H9 (cell line): ENCODE data around the gene RALA. TPM values are rescaled to one million over a fixed set of nuclear protein-coding genes. Genes with fewer than 3 reads are reported as not detected.

ENCODE experiments used
- DNase-seq: peaks from one replicate; pipeline ENCODE4 v3.0.0-alpha.2; 2017
- H2AFZ ChIP-seq: one replicate; pipeline ENCODE4 v1.6.1; 2013; ENCODE audit warnings: mild to moderate bottlenecking, low read length, control low read depth, moderate library complexity
- H2AK5ac ChIP-seq: 2 replicates; pipeline ENCODE4 v1.6.1; 2013; ENCODE audit warnings: low read length, control low read depth, mixed read lengths; ENCODE audit not compliant: insufficient read length
- H2BK120ac ChIP-seq: one replicate; pipeline ENCODE4 v1.6.1; 2013; ENCODE audit warnings: low read depth, mild to moderate bottlenecking, low read length, control low read depth, inconsistent platforms; ENCODE audit not compliant: poor library complexity, severe bottlenecking
- H2BK12ac ChIP-seq: 2 replicates; pipeline ENCODE4 v1.6.1; 2013; ENCODE audit warnings: low read length, control low read depth, mixed read lengths, low read depth; ENCODE audit not compliant: insufficient read length
- H2BK15ac ChIP-seq: 2 replicates; pipeline ENCODE4 v1.6.1; 2013; ENCODE audit warnings: low read depth, low read length, control low read depth
- H2BK20ac ChIP-seq: one replicate; pipeline ENCODE4 v1.6.1; 2013; ENCODE audit warnings: low read depth, mild to moderate bottlenecking, low read length, control low read depth, inconsistent platforms; ENCODE audit not compliant: poor library complexity, severe bottlenecking
- H2BK5ac ChIP-seq: 2 replicates; pipeline ENCODE4 v1.6.1; 2013; ENCODE audit warnings: low read length, control low read depth, mixed read lengths; ENCODE audit not compliant: insufficient read length
- H3K14ac ChIP-seq: 2 replicates; pipeline ENCODE4 v1.6.1; 2013; ENCODE audit warnings: low read length, control low read depth; ENCODE audit not compliant: insufficient read depth
- H3K18ac ChIP-seq: 2 replicates; pipeline ENCODE4 v1.6.1; 2013; ENCODE audit warnings: low read depth, mild to moderate bottlenecking, mixed read lengths, low read length, control low read depth; ENCODE audit not compliant: insufficient read length
- H3K23ac ChIP-seq: 2 replicates; pipeline ENCODE4 v1.6.1; 2013; ENCODE audit warnings: low read length, control low read depth, mixed read lengths, low read depth; ENCODE audit not compliant: insufficient read length
- H3K23me2 ChIP-seq: 2 replicates; pipeline ENCODE4 v1.6.1; 2013; ENCODE audit warnings: low read depth, mild to moderate bottlenecking, mixed read lengths, low read length, control low read depth; ENCODE audit not compliant: insufficient read length, poor library complexity, severe bottlenecking
- H3K27ac ChIP-seq: 2 replicates; pipeline ENCODE4 v1.5.1; 2013; ENCODE audit warnings: low read length, control low read depth, mixed read lengths, low read depth; ENCODE audit not compliant: insufficient read length
- H3K27me3 ChIP-seq: 2 replicates; pipeline ENCODE4 v1.6.1; 2013; ENCODE audit warnings: low read length, control low read depth, inconsistent platforms; ENCODE audit not compliant: insufficient read depth
- H3K4ac ChIP-seq: 2 replicates; pipeline ENCODE4 v1.6.1; 2013; ENCODE audit warnings: low read depth, mild to moderate bottlenecking, control low read depth, inconsistent platforms, low read length, moderate library complexity
- H3K4me1 ChIP-seq: 2 replicates; pipeline ENCODE4 v1.6.1; 2013; ENCODE audit warnings: low read length, control low read depth, inconsistent platforms; ENCODE audit not compliant: insufficient read depth
- H3K4me2 ChIP-seq: 2 replicates; pipeline ENCODE4 v1.6.1; 2013; ENCODE audit warnings: low read length, control low read depth, mixed read lengths; ENCODE audit not compliant: insufficient read length, insufficient read depth
- H3K56ac ChIP-seq: 2 replicates; pipeline ENCODE4 v1.6.1; 2013; ENCODE audit warnings: low read depth, mild to moderate bottlenecking, mixed read lengths, low read length, control low read depth; ENCODE audit not compliant: insufficient read length
- H3K79me1 ChIP-seq: 2 replicates; pipeline ENCODE4 v1.6.1; 2013; ENCODE audit warnings: low read depth, mild to moderate bottlenecking, moderate library complexity, low read length, control low read depth, inconsistent platforms; ENCODE audit not compliant: insufficient read depth, poor library complexity, severe bottlenecking
- H3K79me2 ChIP-seq: 2 replicates; pipeline ENCODE4 v1.6.1; 2013; ENCODE audit warnings: low read length, control low read depth, inconsistent platforms; ENCODE audit not compliant: insufficient read depth
- H3K9ac ChIP-seq: 2 replicates; pipeline ENCODE4 v1.6.1; 2013; ENCODE audit warnings: low read length, control low read depth, mixed read lengths; ENCODE audit not compliant: insufficient read length; ENCODE audit errors: extremely low read depth
- H3K9me3 ChIP-seq: one replicate; pipeline ENCODE4 v1.6.1; 2013; ENCODE audit warnings: low read depth, low read length, inconsistent platforms; ENCODE audit not compliant: control insufficient read depth
- H3T11ph ChIP-seq: one replicate; pipeline ENCODE4 v1.6.1; 2013; ENCODE audit warnings: mild to moderate bottlenecking, low read length, control low read depth, inconsistent platforms
- H4K20me1 ChIP-seq: one replicate; pipeline ENCODE4 v1.6.1; 2013; ENCODE audit not compliant: control insufficient read depth, insufficient read length, insufficient read depth
- H4K5ac ChIP-seq: 2 replicates; pipeline ENCODE4 v1.6.1; 2013; ENCODE audit warnings: low read depth, mild to moderate bottlenecking, mixed read lengths, low read length, control low read depth; ENCODE audit not compliant: insufficient read length
- H4K8ac ChIP-seq: replicated peaks from 2 replicates; pipeline ENCODE4 v1.6.1; 2013; ENCODE audit warnings: low read length, control low read depth, mixed read lengths, low read depth; ENCODE audit not compliant: insufficient read length
- H4K91ac ChIP-seq: 2 replicates; pipeline ENCODE4 v1.6.1; 2013; ENCODE audit warnings: low read depth, mild to moderate bottlenecking, moderate library complexity, mixed read lengths, low read length, control low read depth; ENCODE audit not compliant: insufficient read length
- H3K27ac Mint-ChIP-seq, 3 experiments: 2 replicates in 2 of 3; 3 replicates in 1 of 3; pipeline ENCODE4 v1.8.0; 2020 to 2021; ENCODE audit warnings: mixed read lengths in 3 of 3, mild to moderate bottlenecking in 1 of 3, moderate library complexity in 1 of 3
- H3K27me3 Mint-ChIP-seq: 2 replicates; pipeline ENCODE4 v1.8.0; 2021; ENCODE audit warnings: low read depth, mild to moderate bottlenecking, moderate library complexity, mixed read lengths
- H3K36me3 Mint-ChIP-seq, 3 experiments: 2 replicates in 2 of 3; 3 replicates in 1 of 3; pipeline ENCODE4 v1.8.0; 2020 to 2021; ENCODE audit warnings: low read depth in 3 of 3, mixed read lengths in 3 of 3; ENCODE audit not compliant: insufficient read depth in 1 of 3
- H3K4me1 Mint-ChIP-seq, 2 experiments: 2 replicates each; pipeline ENCODE4 v1.8.0; 2020; ENCODE audit warnings: mixed read lengths in 2 of 2
- H3K4me3 Mint-ChIP-seq, 2 experiments: 2 replicates in 1 of 2; 3 replicates in 1 of 2; pipeline ENCODE4 v1.8.0; 2020 to 2021; ENCODE audit warnings: mild to moderate bottlenecking in 2 of 2, mixed read lengths in 2 of 2, moderate library complexity in 1 of 2
- H3K9me3 Mint-ChIP-seq, 2 experiments: 2 replicates in 1 of 2; 3 replicates in 1 of 2; pipeline ENCODE4 v1.8.0; 2020; ENCODE audit warnings: mild to moderate bottlenecking in 2 of 2, mixed read lengths in 2 of 2, moderate library complexity in 1 of 2
- CTCF ChIP-seq: fragments of 200-600 bp; sonication (generic); conservative IDR thresholded peaks from 3 replicates; pipeline ENCODE4 v1.8.0; 2021; ENCODE audit warnings: antibody characterized with exemption, mild to moderate bottlenecking
- total RNA-seq: library from RNA; stranded (reverse); gene quantifications from 2 replicates; pipeline ENCODE4 v1.2.1, GENCODE V29; 2021

RALA gene
- total RNA-seq, 1 experiment from 2014 or later = 57.5 TPM

- no peak overlapping the region for H3K9ac ChIP-seq
- H2BK15ac ChIP-seq = no peak overlapping the region
- no peak for DNase-seq
- no peak overlapping the region for H2AK5ac ChIP-seq
- TF ChIP-seq CTCF = no peak
- H3K9me3 ChIP-seq = no peaks in the 10 kb centered on the region
- H3K18ac ChIP-seq = no peak overlapping the region
- no peak overlapping the region for H4K91ac ChIP-seq
- no peak overlapping the region for H3K14ac ChIP-seq
- Mint-ChIP-seq H3K4me1 (peaks cover 22 to 24% of the 10 kb centered on the region in 2 experiments), H3K27me3 (no peaks in the 10 kb centered on the region), H3K4me3 (no peak overlapping the region), H3K27ac (no peak overlapping the region), H3K36me3 (no peaks in the 10 kb centered on the region; a peak in 1 of 7 replicates), H3K9me3 (no peaks in the 10 kb centered on the region)
- no peak overlapping the region for H2AFZ ChIP-seq
- H4K8ac ChIP-seq = no peak overlapping the region
- H3K4ac ChIP-seq = no peak overlapping the region
- H3K4me2 ChIP-seq = no peak overlapping the region
- peaks cover 10% of the 10 kb centered on the region for H3K23me2 ChIP-seq
- no peak overlapping the region for H2BK12ac ChIP-seq
- no peak overlapping the region for H3K23ac ChIP-seq
- H2BK20ac ChIP-seq = no peak overlapping the region
- H3K27me3 ChIP-seq = no peaks in the 10 kb centered on the region
- H3K79me1 ChIP-seq = peaks cover 9% of the 10 kb centered on the region
- H4K5ac ChIP-seq = no peak overlapping the region
- no peak overlapping the region for H2BK120ac ChIP-seq
- no peaks in the 10 kb centered on the region for H4K20me1 ChIP-seq
- H3K56ac ChIP-seq = no peak overlapping the region
- no peak overlapping the region for H2BK5ac ChIP-seq
- peaks cover 12% of the 10 kb centered on the region for H3K79me2 ChIP-seq
- H3K4me1 ChIP-seq = peaks cover 2% of the 10 kb centered on the region; the same call in 1 of the 2 replicates
- H3K27ac ChIP-seq = no peak overlapping the region
- no peak overlapping the region for H3T11ph ChIP-seq
Observed at GRCh38 chr7:39620486-39620885, 2.9 kb upstream of the RALA start.
